Measurements from ENCODE around the gene SSR1. TPM values are rescaled to one million over a fixed set of nuclear protein-coding genes. Genes with fewer than 3 reads are reported as not detected.
"Not testable (repeated sequence)": the region's sequence is repeated elsewhere in the genome, so short reads cannot be mapped to it uniquely, and the experiment has no call there.

The SSR1 gene
- total RNA-seq, 1 donor from 2014 or later = 289 TPM

- Histone ChIP-seq H3K79me2 (ENCODE audit: insufficient read depth, low read length) (no peaks in the 10 kb centered on the region), H3K27ac (ENCODE audit: low read depth, low read length) (no peak overlapping the region), H3K27me3 (ENCODE audit: insufficient read depth, low read length) (peaks cover 2% of the 10 kb centered on the region), H3K4me2 (ENCODE audit: low read length) (no peak overlapping the region), H3K9me3 (ENCODE audit: insufficient read depth, low read depth, low read length) (no peaks in the 10 kb centered on the region), H3K4me1 (ENCODE audit: insufficient read depth, low read length) (no peaks in the 10 kb centered on the region), H2AFZ (ENCODE audit: low read depth, low read length) (no peak overlapping the region), H3K4me3 (ENCODE audit: insufficient read depth, low read depth, low read length) (no peak overlapping the region), H4K20me1 (ENCODE audit: insufficient read depth, low read length) (no peaks in the 10 kb centered on the region), H3K36me3 (ENCODE audit: insufficient read depth, low read length) (no peaks in the 10 kb centered on the region), H3K9ac (ENCODE audit: low read length) (no peak overlapping the region)
- Mint-ChIP-seq H3K36me3 (ENCODE audit: low read depth, unreplicated experiment) (no peaks in the 10 kb centered on the region), H3K9me3 (ENCODE audit: unreplicated experiment) (no peaks in the 10 kb centered on the region), H3K27me3 (ENCODE audit: low read depth, unreplicated experiment) (no peaks in the 10 kb centered on the region), H3K4me3 (ENCODE audit: unreplicated experiment) (no peak overlapping the region), H3K4me1 (ENCODE audit: low read depth, unreplicated experiment) (no peaks in the 10 kb centered on the region), H3K27ac (ENCODE audit: unreplicated experiment) (no peak overlapping the region)
- no peak for TF ChIP-seq CTCF (IDR thresholded peaks at IDR 0.05; ENCODE audit: insufficient read depth, low read depth, low read length)
- no peak for TF ChIP-seq EZH2 (IDR thresholded peaks at IDR 0.05; ENCODE audit: insufficient read depth, low read length)
- DNase-seq (ENCODE audit: low read depth) (no peak), FAIRE-seq (no peak)
Observed at GRCh38 chr6:7341271-7341670, 28.3 kb upstream of the SSR1 start.

GRCh38 chr6:7339007-7339732 lies 26.2 kb upstream of the SSR1 start:
- not testable (repeated sequence) for H3K27me3 ChIP-seq (ENCODE audit: insufficient read depth, low read length); H3K27ac Mint-ChIP-seq (ENCODE audit: unreplicated experiment); DNase-seq (ENCODE audit: low read depth); H3K9me3 Mint-ChIP-seq (ENCODE audit: unreplicated experiment); H3K79me2 ChIP-seq (ENCODE audit: insufficient read depth, low read length); H4K20me1 ChIP-seq (ENCODE audit: insufficient read depth, low read length); H3K27ac ChIP-seq (ENCODE audit: low read depth, low read length); H3K4me1 Mint-ChIP-seq (ENCODE audit: low read depth, unreplicated experiment); FAIRE-seq; H3K4me2 ChIP-seq (ENCODE audit: low read length); H3K4me3 ChIP-seq (ENCODE audit: insufficient read depth, low read depth, low read length); H3K4me1 ChIP-seq (ENCODE audit: insufficient read depth, low read length); H3K9ac ChIP-seq (ENCODE audit: low read length); H3K4me3 Mint-ChIP-seq (ENCODE audit: unreplicated experiment); H3K36me3 ChIP-seq (ENCODE audit: insufficient read depth, low read length); H2AFZ ChIP-seq (ENCODE audit: low read depth, low read length); H3K27me3 Mint-ChIP-seq (ENCODE audit: low read depth, unreplicated experiment); H3K36me3 Mint-ChIP-seq (ENCODE audit: low read depth, unreplicated experiment); H3K9me3 ChIP-seq (ENCODE audit: insufficient read depth, low read depth, low read length)

DNA sequence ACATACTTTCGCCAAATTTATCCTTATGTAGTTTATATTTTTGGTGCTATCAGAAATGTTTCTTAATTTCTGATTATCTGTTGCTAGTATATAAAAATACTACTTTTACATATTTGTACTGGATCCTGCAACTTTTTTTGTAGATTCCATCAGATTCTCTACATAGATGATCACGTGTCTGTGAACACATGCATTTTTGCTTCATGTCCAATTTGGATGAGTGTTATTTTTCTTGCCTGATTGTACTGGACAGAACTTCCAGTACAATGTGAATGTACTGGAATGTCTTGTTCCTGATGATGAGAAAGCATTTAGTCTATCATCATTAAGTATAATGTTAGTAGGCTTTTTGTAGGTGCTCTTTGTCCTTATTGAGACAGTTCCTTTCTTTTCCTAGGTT lies 25.0 kb upstream of the SSR1 start:
- no peak overlapping the region for H3K27ac Mint-ChIP-seq (ENCODE audit: unreplicated experiment)
- no peak overlapping the region for H2AFZ ChIP-seq (ENCODE audit: low read depth, low read length)
- H3K9me3 Mint-ChIP-seq (ENCODE audit: unreplicated experiment) = no peaks in the 10 kb centered on the region
- H3K4me3 Mint-ChIP-seq (ENCODE audit: unreplicated experiment) = no peak overlapping the region
- no peak overlapping the region for H3K9ac ChIP-seq (ENCODE audit: low read length)
- no peaks in the 10 kb centered on the region for H3K36me3 ChIP-seq (ENCODE audit: insufficient read depth, low read length)
- no peaks in the 10 kb centered on the region for H3K4me1 Mint-ChIP-seq (ENCODE audit: low read depth, unreplicated experiment)
- H3K4me1 ChIP-seq (ENCODE audit: insufficient read depth, low read length) = no peaks in the 10 kb centered on the region
- FAIRE-seq (no peak), DNase-seq (ENCODE audit: low read depth) (no peak)
- H3K36me3 Mint-ChIP-seq (ENCODE audit: low read depth, unreplicated experiment) = no peaks in the 10 kb centered on the region
- no peak overlapping the region for H3K27ac ChIP-seq (ENCODE audit: low read depth, low read length)
- H3K27me3 Mint-ChIP-seq (ENCODE audit: low read depth, unreplicated experiment) = no peaks in the 10 kb centered on the region
- H4K20me1 ChIP-seq (ENCODE audit: insufficient read depth, low read length) = no peaks in the 10 kb centered on the region
- TF ChIP-seq EZH2 (IDR thresholded peaks at IDR 0.05; ENCODE audit: insufficient read depth, low read length) (no peak), CTCF (IDR thresholded peaks at IDR 0.05; ENCODE audit: insufficient read depth, low read depth, low read length) (no peak)
- no peaks in the 10 kb centered on the region for H3K79me2 ChIP-seq (ENCODE audit: insufficient read depth, low read length)
- H3K27me3 ChIP-seq (ENCODE audit: insufficient read depth, low read length) = peaks cover 2% of the 10 kb centered on the region
- H3K4me3 ChIP-seq (ENCODE audit: insufficient read depth, low read depth, low read length) = no peak overlapping the region
- no peaks in the 10 kb centered on the region for H3K9me3 ChIP-seq (ENCODE audit: insufficient read depth, low read depth, low read length)
- no peak overlapping the region for H3K4me2 ChIP-seq (ENCODE audit: low read length)

All from astrocyte (in vitro differentiated cells and primary cell).